OCI-LY7 (cell line): ENCODE data around the gene CYB5RL. TPM values are rescaled to one million over a fixed set of nuclear protein-coding genes. Genes with fewer than 3 reads are reported as not detected.

ENCODE experiments used
- BruUV-seq: library from RNA; stranded (reverse); fragments of 400-500 nt; replicated peaks from 2 replicates; lab custom pipeline; 2021; lab: Mats Ljungman, UMichigan
- CTCF ChIA-PET: fragments of 300-600 bp; sonication (Branson Sonifier 250); formaldehyde crosslinking; loops from one replicate; lab custom pipeline; 2022; ENCODE audit warnings: antibody characterized with exemption; ENCODE audit not compliant: unreplicated experiment; lab: Charles Lee
- POLR2A ChIA-PET: fragments of 300-600 bp; sonication (Branson Sonifier 250); formaldehyde crosslinking; loops from one replicate; lab custom pipeline; 2022; ENCODE audit warnings: antibody characterized with exemption; lab: Charles Lee
- DNase-seq: peaks from one replicate; pipeline ENCODE4 v3.0.0-alpha.2; 2015; ENCODE audit warnings: low spot score
- H2AFZ ChIP-seq: fragments of 200-600 bp; sonication (generic), shearing (Covaris generic); 2 replicates; pipeline ENCODE4 v1.6.1; 2014; ENCODE audit warnings: mild to moderate bottlenecking, antibody characterized with exemption, low read length, moderate library complexity
- H3K27ac ChIP-seq: fragments of 200-600 bp; sonication (generic); 2 replicates; pipeline ENCODE4 v1.5.1; 2014; ENCODE audit warnings: mixed run types, low read depth, mild to moderate bottlenecking, moderate library complexity, low read length, inconsistent platforms; ENCODE audit not compliant: poor library complexity, severe bottlenecking
- H3K36me3 ChIP-seq: fragments of 200-600 bp; sonication (generic); 2 replicates; pipeline ENCODE4 v1.6.1; 2014; ENCODE audit warnings: mild to moderate bottlenecking, antibody characterized with exemption, low read length, moderate library complexity, mixed read lengths; ENCODE audit not compliant: insufficient read depth
- H3K4me1 ChIP-seq: fragments of 200-600 bp; sonication (generic); 2 replicates; pipeline ENCODE4 v1.5.1; 2014; ENCODE audit warnings: mild to moderate bottlenecking, low read length; ENCODE audit not compliant: insufficient read depth, poor library complexity, severe bottlenecking
- H3K4me2 ChIP-seq: fragments of 200-600 bp; sonication (generic); 2 replicates; pipeline ENCODE4 v1.6.1; 2014; ENCODE audit warnings: mild to moderate bottlenecking, low read length
- H3K4me3 ChIP-seq: fragments of 200-600 bp; sonication (generic); 2 replicates; pipeline ENCODE4 v1.5.1; 2014; ENCODE audit warnings: mild to moderate bottlenecking, low read depth, low read length; ENCODE audit not compliant: poor library complexity, severe bottlenecking
- H3K79me2 ChIP-seq: fragments of 200-600 bp; sonication (generic); 2 replicates; pipeline ENCODE4 v1.6.1; 2016; ENCODE audit warnings: low read depth, mild to moderate bottlenecking, low read length, moderate library complexity, mixed read lengths; ENCODE audit not compliant: insufficient read depth
- H3K9me2 ChIP-seq: fragments of 200-600 bp; sonication (generic); 2 replicates; pipeline ENCODE4 v1.6.1; 2016; ENCODE audit warnings: mild to moderate bottlenecking, low read length, mixed read lengths; ENCODE audit not compliant: insufficient read depth
- H3K9me3 ChIP-seq: fragments of 200-600 bp; sonication (generic); 2 replicates; pipeline ENCODE4 v1.6.1; 2014; ENCODE audit warnings: mild to moderate bottlenecking, mixed run types, low read length, mixed read lengths
- H4K20me1 ChIP-seq: fragments of 200-600 bp; sonication (generic); 2 replicates; pipeline ENCODE4 v1.6.1; 2014; ENCODE audit warnings: mild to moderate bottlenecking, antibody characterized with exemption, low read length, moderate library complexity, mixed read lengths; ENCODE audit not compliant: insufficient read depth
- EZH2phosphoT487 ChIP-seq: fragments of 200-600 bp; sonication (generic); IDR thresholded peaks from 2 replicates; pipeline ENCODE4 v1.6.1; 2018; ENCODE audit warnings: low read depth, borderline replicate concordance, mild to moderate bottlenecking, mixed run types, antibody characterized with exemption, low read length, moderate library complexity, mixed read lengths
- intact Hi-C: fragments of 100-400 bp; cut with micrococcal nuclease; formaldehyde crosslinking; loops from one replicate; pipeline ENCODE4 v1.10.0; 2022; ENCODE audit not compliant: unreplicated experiment
- total RNA-seq, 2 experiments: library from RNA; depleted of rRNA in 1 of 2; stranded (reverse); fragments of >200 nt in 1 of 2; shearing (Covaris generic) in 1 of 2; gene quantifications; 2 replicates each; pipeline ENCODE4 v1.2.3, GENCODE V29; 2014 to 2022
- TF ChIP-seq, protein P1 (sequence below): fragments of 200-600 bp; sonication (generic); conservative IDR thresholded peaks from 2 replicates; pipeline ENCODE4 v1.5.1; 2014; ENCODE audit warnings: mild to moderate bottlenecking, antibody characterized with exemption, low read length, moderate library complexity, mixed read lengths

The CYB5RL gene
- total RNA-seq, 2 experiments from 2014 or later = 10.4 to 20.6 TPM

DNA sequence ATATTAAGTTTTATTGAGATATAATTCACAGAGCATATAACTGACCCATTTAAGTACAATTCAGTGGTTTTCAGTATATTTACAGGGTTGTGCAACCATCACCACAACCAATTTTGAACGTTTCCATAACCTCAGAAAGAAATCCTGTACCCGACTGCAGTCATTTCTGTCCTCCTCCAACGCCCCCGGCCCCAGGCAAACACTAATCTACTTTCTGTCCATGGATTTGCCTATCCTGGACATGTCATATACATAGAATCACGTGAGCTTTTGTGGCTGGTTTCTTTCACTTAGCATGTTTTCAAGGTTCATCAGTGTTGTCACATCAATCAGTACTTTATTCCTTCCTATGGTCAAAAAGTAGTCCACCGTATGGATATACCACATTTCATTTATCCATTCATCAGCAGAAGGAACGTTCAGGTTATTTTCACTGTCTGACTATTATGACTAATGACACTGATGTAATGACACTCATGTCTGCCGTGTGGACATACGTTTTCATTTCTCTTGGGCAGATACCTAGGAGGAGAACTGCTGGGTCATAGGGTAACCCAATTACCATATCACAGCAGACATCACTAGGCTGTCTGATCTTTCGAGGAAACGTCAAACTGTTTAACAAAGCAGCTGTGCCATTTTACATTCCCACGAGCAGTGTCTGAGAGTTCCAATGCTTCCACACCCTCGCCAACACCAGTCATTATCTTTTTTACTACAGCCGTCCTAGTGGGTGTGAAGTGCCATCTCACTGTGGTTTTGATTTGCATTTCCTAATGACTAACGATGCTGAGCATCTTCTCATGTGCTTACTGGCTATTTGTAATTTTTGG is 30.9 kb upstream of the CYB5RL start:
- intact Hi-C loops = no loop called here
- H3K79me2 ChIP-seq = no peaks in the 10 kb centered on the region
- no peak for TF ChIP-seq EZH2phosphoT487
- TF ChIP-seq, protein P1, sequence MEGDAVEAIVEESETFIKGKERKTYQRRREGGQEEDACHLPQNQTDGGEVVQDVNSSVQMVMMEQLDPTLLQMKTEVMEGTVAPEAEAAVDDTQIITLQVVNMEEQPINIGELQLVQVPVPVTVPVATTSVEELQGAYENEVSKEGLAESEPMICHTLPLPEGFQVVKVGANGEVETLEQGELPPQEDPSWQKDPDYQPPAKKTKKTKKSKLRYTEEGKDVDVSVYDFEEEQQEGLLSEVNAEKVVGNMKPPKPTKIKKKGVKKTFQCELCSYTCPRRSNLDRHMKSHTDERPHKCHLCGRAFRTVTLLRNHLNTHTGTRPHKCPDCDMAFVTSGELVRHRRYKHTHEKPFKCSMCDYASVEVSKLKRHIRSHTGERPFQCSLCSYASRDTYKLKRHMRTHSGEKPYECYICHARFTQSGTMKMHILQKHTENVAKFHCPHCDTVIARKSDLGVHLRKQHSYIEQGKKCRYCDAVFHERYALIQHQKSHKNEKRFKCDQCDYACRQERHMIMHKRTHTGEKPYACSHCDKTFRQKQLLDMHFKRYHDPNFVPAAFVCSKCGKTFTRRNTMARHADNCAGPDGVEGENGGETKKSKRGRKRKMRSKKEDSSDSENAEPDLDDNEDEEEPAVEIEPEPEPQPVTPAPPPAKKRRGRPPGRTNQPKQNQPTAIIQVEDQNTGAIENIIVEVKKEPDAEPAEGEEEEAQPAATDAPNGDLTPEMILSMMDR = no peak
- no peaks in the 10 kb centered on the region for H3K9me3 ChIP-seq
- H2AFZ ChIP-seq = no peak overlapping the region
- BruUV-seq = no TSS peak
- ChIA-PET POLR2A (no interaction called here), CTCF (no interaction called here)
- H4K20me1 ChIP-seq = no peaks in the 10 kb centered on the region
- no peak overlapping the region for H3K4me2 ChIP-seq
- H3K4me3 ChIP-seq = no peak overlapping the region
- H3K9me2 ChIP-seq = no peaks in the 10 kb centered on the region
- no peak for DNase-seq
- H3K36me3 ChIP-seq = no peaks in the 10 kb centered on the region; the same call in 1 of the 2 replicates
- H3K27ac ChIP-seq = no peak overlapping the region
- no peaks in the 10 kb centered on the region for H3K4me1 ChIP-seq

DNA sequence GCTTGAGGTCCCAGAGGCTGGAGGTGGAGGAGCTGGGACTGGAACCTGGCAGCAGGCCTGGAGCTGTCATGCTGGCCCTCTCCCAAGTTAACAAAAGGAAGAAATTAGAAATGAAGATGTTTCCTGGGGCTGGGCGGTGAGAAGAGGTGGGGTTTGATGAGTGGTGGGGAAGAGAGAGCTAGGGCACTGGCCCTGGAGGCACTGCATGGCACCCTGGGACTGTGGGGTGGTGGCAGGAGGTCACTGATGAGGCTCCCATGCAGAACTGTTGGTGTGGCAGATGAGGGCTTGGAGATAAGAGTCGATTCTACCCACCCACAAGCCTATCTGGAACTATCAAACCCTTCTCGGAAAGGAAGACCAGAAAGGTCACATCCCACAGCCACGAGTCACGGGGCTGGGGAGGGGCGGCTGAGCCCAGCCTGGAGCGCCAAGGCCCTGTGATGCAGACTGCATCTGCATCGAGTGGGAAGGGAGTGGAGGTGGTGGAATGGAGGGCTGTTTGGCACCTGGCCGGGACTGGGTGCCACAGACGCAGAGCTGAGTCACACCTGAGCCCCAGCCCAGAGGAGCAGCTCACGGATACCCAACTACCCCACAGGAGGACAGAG is 29.6 kb upstream of the CYB5RL start:
- no peak for DNase-seq
- Histone ChIP-seq H3K4me3 (no peak overlapping the region), H3K79me2 (no peaks in the 10 kb centered on the region), H3K27ac (no peak overlapping the region), H3K9me3 (no peaks in the 10 kb centered on the region), H3K36me3 (no peaks in the 10 kb centered on the region; the same call in 1 of the 2 replicates), H2AFZ (no peak overlapping the region), H4K20me1 (no peaks in the 10 kb centered on the region), H3K9me2 (no peaks in the 10 kb centered on the region), H3K4me1 (no peaks in the 10 kb centered on the region), H3K4me2 (no peak overlapping the region)
- intact Hi-C loops = no loop called here
- ChIA-PET CTCF (no interaction called here), POLR2A (interaction anchor here (0.6 to 1.1 kb wide), 2 partner anchors 27 to 29 kb away, joined by 3 read pairs; no protein-coding TSS in a partner anchor)
- no TSS peak for BruUV-seq
- TF ChIP-seq, protein P1 = no peak
- no peak for TF ChIP-seq EZH2phosphoT487
